ENCODE measurements around the gene RNF169. TPM values are rescaled to one million over a fixed set of nuclear protein-coding genes. Genes with fewer than 3 reads are reported as not detected.

The RNF169 gene
- total RNA-seq, 1 experiment from 2014 or later, result 47.0 TPM

- Histone ChIP-seq H3K4me1 (ENCODE audit: low read length) (no peaks in the 10 kb centered on the region), H3K79me2 (ENCODE audit: low read length) (no peaks in the 10 kb centered on the region), H2AFZ (ENCODE audit: low read length) (no peak overlapping the region), H3K4me2 (ENCODE audit: low read depth, low read length, poor library complexity, severe bottlenecking) (no peak overlapping the region), H3K9ac (ENCODE audit: low read length) (no peak overlapping the region), H3K9me3 (ENCODE audit: low read length) (no peaks in the 10 kb centered on the region), H3K36me3 (ENCODE audit: insufficient read depth, low read length) (no peaks in the 10 kb centered on the region), H4K20me1 (ENCODE audit: insufficient read depth, low read depth, low read length) (no peaks in the 10 kb centered on the region), H3K4me3 (ENCODE audit: low read length) (no peak overlapping the region), H3K27me3 (ENCODE audit: low read length) (no peaks in the 10 kb centered on the region), H3K27ac (ENCODE audit: low read length) (no peak overlapping the region), H3K9me2 (replicated peaks; ENCODE audit: insufficient read depth, low read length) (no peaks in the 10 kb centered on the region)
- no peak for DNase-seq
Measured at GRCh38 chr11:74736031-74736430, 12.6 kb upstream of the RNF169 start.

GRCh38 chr11:74739546-74740270, 8.9 kb upstream of the RNF169 start:
- H3K27me3 ChIP-seq (ENCODE audit: low read length), result no peaks in the 10 kb centered on the region
- H3K27ac ChIP-seq (ENCODE audit: low read length), result no peak overlapping the region
- 0 out of 2 replicates have a peak overlapping the region, but pooled peaks have one; percentile 33 for H2AFZ ChIP-seq (ENCODE audit: low read length)
- no peaks in the 10 kb centered on the region for H3K36me3 ChIP-seq (ENCODE audit: insufficient read depth, low read length)
- no peaks in the 10 kb centered on the region for H4K20me1 ChIP-seq (ENCODE audit: insufficient read depth, low read depth, low read length)
- no peaks in the 10 kb centered on the region for H3K4me1 ChIP-seq (ENCODE audit: low read length)
- no peaks in the 10 kb centered on the region for H3K9me2 ChIP-seq (replicated peaks; ENCODE audit: insufficient read depth, low read length)
- no peaks in the 10 kb centered on the region for H3K9me3 ChIP-seq (ENCODE audit: low read length)
- DNase-seq, result peak; percentile 80
- no peak overlapping the region for H3K9ac ChIP-seq (ENCODE audit: low read length)
- H3K4me2 ChIP-seq (ENCODE audit: low read depth, low read length, poor library complexity, severe bottlenecking), result no peak overlapping the region
- no peaks in the 10 kb centered on the region for H3K79me2 ChIP-seq (ENCODE audit: low read length)
- H3K4me3 ChIP-seq (ENCODE audit: low read length), result no peak overlapping the region

GRCh38 chr11:74742070-74742469, 6.6 kb upstream of the RNF169 start:
- Histone ChIP-seq H3K27ac (ENCODE audit: low read length) (no peak overlapping the region), H3K36me3 (ENCODE audit: insufficient read depth, low read length) (no peaks in the 10 kb centered on the region)
- DNase-seq, result no peak

GRCh38 chr11:74743640-74744039, 5.0 kb upstream of the RNF169 start:
- Histone ChIP-seq H3K36me3 (ENCODE audit: insufficient read depth, low read length) (no peaks in the 10 kb centered on the region), H3K4me2 (ENCODE audit: low read depth, low read length, poor library complexity, severe bottlenecking) (no peak overlapping the region), H3K9me2 (replicated peaks; ENCODE audit: insufficient read depth, low read length) (no peaks in the 10 kb centered on the region), H3K4me1 (ENCODE audit: low read length) (peaks cover 8% of the 10 kb centered on the region), H3K27me3 (ENCODE audit: low read length) (no peaks in the 10 kb centered on the region), H3K9ac (ENCODE audit: low read length) (no peak overlapping the region), H3K4me3 (ENCODE audit: low read length) (no peak overlapping the region), H3K9me3 (ENCODE audit: low read length) (no peaks in the 10 kb centered on the region), H4K20me1 (ENCODE audit: insufficient read depth, low read depth, low read length) (no peaks in the 10 kb centered on the region), H3K79me2 (ENCODE audit: low read length) (no peaks in the 10 kb centered on the region), H2AFZ (ENCODE audit: low read length) (no peak overlapping the region), H3K27ac (ENCODE audit: low read length) (no peak overlapping the region)
- no peak for DNase-seq

More at GRCh38 chr11:74742070-74742469, 6.6 kb upstream of the RNF169 start:
- Histone ChIP-seq H3K4me2 (ENCODE audit: low read depth, low read length, poor library complexity, severe bottlenecking) (no peak overlapping the region), H3K9me3 (ENCODE audit: low read length) (no peaks in the 10 kb centered on the region), H3K4me1 (ENCODE audit: low read length) (no peaks in the 10 kb centered on the region), H4K20me1 (ENCODE audit: insufficient read depth, low read depth, low read length) (no peaks in the 10 kb centered on the region), H2AFZ (ENCODE audit: low read length) (no peak overlapping the region), H3K27me3 (ENCODE audit: low read length) (no peaks in the 10 kb centered on the region), H3K9me2 (replicated peaks; ENCODE audit: insufficient read depth, low read length) (no peaks in the 10 kb centered on the region), H3K9ac (ENCODE audit: low read length) (no peak overlapping the region), H3K79me2 (ENCODE audit: low read length) (no peaks in the 10 kb centered on the region), H3K4me3 (ENCODE audit: low read length) (no peak overlapping the region)

GRCh38 chr11:74744277-74744676, 4.4 kb upstream of the RNF169 start:
- no peak overlapping the region for H3K4me2 ChIP-seq (ENCODE audit: low read depth, low read length, poor library complexity, severe bottlenecking)
- H3K9me3 ChIP-seq (ENCODE audit: low read length), result no peaks in the 10 kb centered on the region
- H2AFZ ChIP-seq (ENCODE audit: low read length), result no peak overlapping the region
- H3K4me3 ChIP-seq (ENCODE audit: low read length), result no peak overlapping the region
- H3K27me3 ChIP-seq (ENCODE audit: low read length), result no peaks in the 10 kb centered on the region
- H4K20me1 ChIP-seq (ENCODE audit: insufficient read depth, low read depth, low read length), result no peaks in the 10 kb centered on the region
- H3K4me1 ChIP-seq (ENCODE audit: low read length), result peaks cover 8% of the 10 kb centered on the region
- peaks cover 1% of the 10 kb centered on the region for H3K79me2 ChIP-seq (ENCODE audit: low read length)
- no peaks in the 10 kb centered on the region for H3K36me3 ChIP-seq (ENCODE audit: insufficient read depth, low read length)
- no peak for DNase-seq
- H3K9me2 ChIP-seq (replicated peaks; ENCODE audit: insufficient read depth, low read length), result no peaks in the 10 kb centered on the region
- no peak overlapping the region for H3K27ac ChIP-seq (ENCODE audit: low read length)
- H3K9ac ChIP-seq (ENCODE audit: low read length), result no peak overlapping the region

- Histone ChIP-seq H3K79me2 (ENCODE audit: low read length) (peaks cover 27% of the 10 kb centered on the region), H3K4me2 (ENCODE audit: low read depth, low read length, poor library complexity, severe bottlenecking) (no peak overlapping the region), H3K4me1 (ENCODE audit: low read length) (peaks cover 25% of the 10 kb centered on the region), H2AFZ (ENCODE audit: low read length) (no peak overlapping the region), H3K27me3 (ENCODE audit: low read length) (no peaks in the 10 kb centered on the region), H3K9me3 (ENCODE audit: low read length) (no peaks in the 10 kb centered on the region), H3K9me2 (replicated peaks; ENCODE audit: insufficient read depth, low read length) (no peaks in the 10 kb centered on the region), H3K27ac (ENCODE audit: low read length) (no peak overlapping the region), H3K9ac (ENCODE audit: low read length) (no peak overlapping the region), H3K4me3 (ENCODE audit: low read length) (no peak overlapping the region), H4K20me1 (ENCODE audit: insufficient read depth, low read depth, low read length) (peaks cover 2% of the 10 kb centered on the region; the same call in 1 of the 2 replicates), H3K36me3 (ENCODE audit: insufficient read depth, low read length) (peaks cover 7% of the 10 kb centered on the region)
- no peak for DNase-seq
Measured at GRCh38 chr11:74746868-74747267, 1.8 kb upstream of the RNF169 start.

GRCh38 chr11:74749127-74749964, 697 bp downstream of the RNF169 start:
- peak overlapping the region; percentile 74 for H3K27ac ChIP-seq (ENCODE audit: low read length)
- H3K9me2 ChIP-seq (replicated peaks; ENCODE audit: insufficient read depth, low read length), result no peaks in the 10 kb centered on the region
- no peaks in the 10 kb centered on the region for H3K27me3 ChIP-seq (ENCODE audit: low read length)
- peak overlapping the region; percentile 80 for H3K4me3 ChIP-seq (ENCODE audit: low read length)
- H2AFZ ChIP-seq (ENCODE audit: low read length), result no peak overlapping the region; the same call in 1 of the 2 replicates
- DNase-seq, result peak; percentile 93
- H3K9me3 ChIP-seq (ENCODE audit: low read length), result no peaks in the 10 kb centered on the region
- peaks cover 25% of the 10 kb centered on the region for H3K4me1 ChIP-seq (ENCODE audit: low read length)
- peak overlapping the region; percentile 88 for H3K9ac ChIP-seq (ENCODE audit: low read length)
- peaks cover 14% of the 10 kb centered on the region for H3K36me3 ChIP-seq (ENCODE audit: insufficient read depth, low read length)
- H3K4me2 ChIP-seq (ENCODE audit: low read depth, low read length, poor library complexity, severe bottlenecking), result peak overlapping the region; percentile 89
- peaks cover 2% of the 10 kb centered on the region; the same call in 1 of the 2 replicates for H4K20me1 ChIP-seq (ENCODE audit: insufficient read depth, low read depth, low read length)
- H3K79me2 ChIP-seq (ENCODE audit: low read length), result peaks cover 52% of the 10 kb centered on the region

- Histone ChIP-seq H3K79me2 (ENCODE audit: low read length) (peaks cover 58% of the 10 kb centered on the region), H3K27ac (ENCODE audit: low read length) (peak overlapping the region; percentile 74), H3K36me3 (ENCODE audit: insufficient read depth, low read length) (peaks cover 15% of the 10 kb centered on the region), H3K9me3 (ENCODE audit: low read length) (no peaks in the 10 kb centered on the region), H3K9ac (ENCODE audit: low read length) (peak overlapping the region; percentile 88), H3K4me2 (ENCODE audit: low read depth, low read length, poor library complexity, severe bottlenecking) (peak overlapping the region; percentile 89), H3K9me2 (replicated peaks; ENCODE audit: insufficient read depth, low read length) (no peaks in the 10 kb centered on the region), H4K20me1 (ENCODE audit: insufficient read depth, low read depth, low read length) (peaks cover 2% of the 10 kb centered on the region; the same call in 1 of the 2 replicates), H2AFZ (ENCODE audit: low read length) (no peak overlapping the region), H3K27me3 (ENCODE audit: low read length) (no peaks in the 10 kb centered on the region), H3K4me3 (ENCODE audit: low read length) (peak overlapping the region; percentile 80), H3K4me1 (ENCODE audit: low read length) (peaks cover 28% of the 10 kb centered on the region)
- DNase-seq, result peak; percentile 55
Measured at GRCh38 chr11:74749965-74750296, 1.3 kb downstream of the RNF169 start.
